ENCODE measurements around the gene AQR. TPM values are rescaled to one million over a fixed set of nuclear protein-coding genes. Genes with fewer than 3 reads are reported as not detected.

AQR gene
- total RNA-seq, 1 experiment from 2014 or later = 41.4 TPM

GRCh38 chr15:35005933-35006332 lies 36.4 kb upstream of the AQR start:
- TF ChIP-seq CTCF (IDR thresholded peaks at IDR 0.05) (no peak), POLR2AphosphoS5 (IDR thresholded peaks at IDR 0.05; ENCODE audit: low read depth, low read length) (no peak), TCF7L2 (IDR thresholded peaks at IDR 0.05; ENCODE audit: low read depth, low read length) (no peak), SIN3A (IDR thresholded peaks at IDR 0.05; ENCODE audit: borderline replicate concordance, insufficient read depth, low read depth, low read length) (no peak)
- TF ChIP-seq, protein P1, sequence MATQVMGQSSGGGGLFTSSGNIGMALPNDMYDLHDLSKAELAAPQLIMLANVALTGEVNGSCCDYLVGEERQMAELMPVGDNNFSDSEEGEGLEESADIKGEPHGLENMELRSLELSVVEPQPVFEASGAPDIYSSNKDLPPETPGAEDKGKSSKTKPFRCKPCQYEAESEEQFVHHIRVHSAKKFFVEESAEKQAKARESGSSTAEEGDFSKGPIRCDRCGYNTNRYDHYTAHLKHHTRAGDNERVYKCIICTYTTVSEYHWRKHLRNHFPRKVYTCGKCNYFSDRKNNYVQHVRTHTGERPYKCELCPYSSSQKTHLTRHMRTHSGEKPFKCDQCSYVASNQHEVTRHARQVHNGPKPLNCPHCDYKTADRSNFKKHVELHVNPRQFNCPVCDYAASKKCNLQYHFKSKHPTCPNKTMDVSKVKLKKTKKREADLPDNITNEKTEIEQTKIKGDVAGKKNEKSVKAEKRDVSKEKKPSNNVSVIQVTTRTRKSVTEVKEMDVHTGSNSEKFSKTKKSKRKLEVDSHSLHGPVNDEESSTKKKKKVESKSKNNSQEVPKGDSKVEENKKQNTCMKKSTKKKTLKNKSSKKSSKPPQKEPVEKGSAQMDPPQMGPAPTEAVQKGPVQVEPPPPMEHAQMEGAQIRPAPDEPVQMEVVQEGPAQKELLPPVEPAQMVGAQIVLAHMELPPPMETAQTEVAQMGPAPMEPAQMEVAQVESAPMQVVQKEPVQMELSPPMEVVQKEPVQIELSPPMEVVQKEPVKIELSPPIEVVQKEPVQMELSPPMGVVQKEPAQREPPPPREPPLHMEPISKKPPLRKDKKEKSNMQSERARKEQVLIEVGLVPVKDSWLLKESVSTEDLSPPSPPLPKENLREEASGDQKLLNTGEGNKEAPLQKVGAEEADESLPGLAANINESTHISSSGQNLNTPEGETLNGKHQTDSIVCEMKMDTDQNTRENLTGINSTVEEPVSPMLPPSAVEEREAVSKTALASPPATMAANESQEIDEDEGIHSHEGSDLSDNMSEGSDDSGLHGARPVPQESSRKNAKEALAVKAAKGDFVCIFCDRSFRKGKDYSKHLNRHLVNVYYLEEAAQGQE (IDR thresholded peaks at IDR 0.05; ENCODE audit: insufficient read depth in 1 of 2, low read depth in 2 of 2, low read length in 1 of 2) = no peak
- ChIA-PET CTCF (no interaction called here), POLR2A (no interaction called here)
- no peak overlapping the region for H3K4me3 ChIP-seq (ENCODE audit: low read depth in 2 of 2, low read length in 2 of 2)
- H3K4me1 ChIP-seq (ENCODE audit: control insufficient read depth, insufficient read depth, low read length) = no peaks in the 10 kb centered on the region
- intact Hi-C loops (cut with micrococcal nuclease; ENCODE audit: unreplicated experiment) (no loop called here), in situ Hi-C loops (cut with HindIII; ENCODE audit: low pct_unique_long_range_greater_than_20kb, low sequenced_read_pairs) (no loop called here)
- ATAC-seq (no peak), DNase-seq (ENCODE audit: low read depth, low spot score) (no peak)
- H3K27me3 ChIP-seq (ENCODE audit: control insufficient read depth, insufficient read depth, low read length) = no peaks in the 10 kb centered on the region
- H3K27ac ChIP-seq (ENCODE audit: low read length) = no peak overlapping the region
- no peaks in the 10 kb centered on the region for H3K9me3 ChIP-seq (ENCODE audit: control insufficient read depth, insufficient read depth, low read depth, low read length)
- H3K36me3 ChIP-seq (ENCODE audit: control insufficient read depth, insufficient read depth, low read length) = no peaks in the 10 kb centered on the region
- BruUV-seq (replicated peaks) = no TSS peak

DNA sequence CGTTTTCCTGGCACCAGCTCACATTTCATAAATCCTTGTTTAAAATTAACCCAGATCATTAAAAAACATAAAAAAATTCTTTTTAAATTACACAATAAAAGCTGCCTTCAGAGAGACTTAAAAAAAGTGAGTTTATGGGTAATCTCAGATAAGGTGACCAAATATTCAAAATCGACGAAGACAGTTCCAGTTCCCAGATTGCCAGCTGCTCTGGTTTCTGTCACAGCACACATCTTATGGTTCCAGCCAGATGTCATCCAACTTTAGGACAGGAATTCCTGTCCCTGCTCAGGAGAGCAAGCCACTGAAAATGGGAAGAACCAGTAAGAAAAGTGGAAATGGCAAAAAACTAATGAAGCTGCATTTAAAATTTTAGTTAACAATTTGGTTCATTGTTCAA lies 34.4 kb upstream of the AQR start:
- DNase-seq (ENCODE audit: low read depth, low spot score) = no peak
- ChIA-PET POLR2A (no interaction called here), CTCF (no interaction called here)
- Histone ChIP-seq H3K4me1 (ENCODE audit: control insufficient read depth, insufficient read depth, low read length) (peaks cover 4% of the 10 kb centered on the region; the same call in 1 of the 2 replicates), H3K36me3 (ENCODE audit: control insufficient read depth, insufficient read depth, low read length) (no peaks in the 10 kb centered on the region), H3K27ac (ENCODE audit: low read length) (no peak overlapping the region), H3K9me3 (ENCODE audit: control insufficient read depth, insufficient read depth, low read depth, low read length) (no peaks in the 10 kb centered on the region), H3K27me3 (ENCODE audit: control insufficient read depth, insufficient read depth, low read length) (no peaks in the 10 kb centered on the region), H3K4me3 (ENCODE audit: low read depth in 2 of 2, low read length in 2 of 2) (no peak overlapping the region)
- no TSS peak for BruUV-seq (replicated peaks)
- in situ Hi-C loops (cut with HindIII; ENCODE audit: low pct_unique_long_range_greater_than_20kb, low sequenced_read_pairs) = no loop called here
- ATAC-seq = no peak
- no peak for TF ChIP-seq CTCF (IDR thresholded peaks at IDR 0.05)
- no peak for TF ChIP-seq SIN3A (IDR thresholded peaks at IDR 0.05; ENCODE audit: borderline replicate concordance, insufficient read depth, low read depth, low read length)
- no peak for TF ChIP-seq TCF7L2 (IDR thresholded peaks at IDR 0.05; ENCODE audit: low read depth, low read length)
- no peak for TF ChIP-seq POLR2AphosphoS5 (IDR thresholded peaks at IDR 0.05; ENCODE audit: low read depth, low read length)
- TF ChIP-seq, protein P1 (IDR thresholded peaks at IDR 0.05; ENCODE audit: insufficient read depth in 1 of 2, low read depth in 2 of 2, low read length in 1 of 2) = no peak
- intact Hi-C loops (cut with micrococcal nuclease; ENCODE audit: unreplicated experiment) = no loop called here
